ENCODE results near the gene XPNPEP1. TPM values are rescaled to one million over a fixed set of nuclear protein-coding genes. Genes with fewer than 3 reads are reported as not detected.

XPNPEP1 gene
- polyA plus RNA-seq, 1 donor from 2014 or later = 14.7 TPM

DNA sequence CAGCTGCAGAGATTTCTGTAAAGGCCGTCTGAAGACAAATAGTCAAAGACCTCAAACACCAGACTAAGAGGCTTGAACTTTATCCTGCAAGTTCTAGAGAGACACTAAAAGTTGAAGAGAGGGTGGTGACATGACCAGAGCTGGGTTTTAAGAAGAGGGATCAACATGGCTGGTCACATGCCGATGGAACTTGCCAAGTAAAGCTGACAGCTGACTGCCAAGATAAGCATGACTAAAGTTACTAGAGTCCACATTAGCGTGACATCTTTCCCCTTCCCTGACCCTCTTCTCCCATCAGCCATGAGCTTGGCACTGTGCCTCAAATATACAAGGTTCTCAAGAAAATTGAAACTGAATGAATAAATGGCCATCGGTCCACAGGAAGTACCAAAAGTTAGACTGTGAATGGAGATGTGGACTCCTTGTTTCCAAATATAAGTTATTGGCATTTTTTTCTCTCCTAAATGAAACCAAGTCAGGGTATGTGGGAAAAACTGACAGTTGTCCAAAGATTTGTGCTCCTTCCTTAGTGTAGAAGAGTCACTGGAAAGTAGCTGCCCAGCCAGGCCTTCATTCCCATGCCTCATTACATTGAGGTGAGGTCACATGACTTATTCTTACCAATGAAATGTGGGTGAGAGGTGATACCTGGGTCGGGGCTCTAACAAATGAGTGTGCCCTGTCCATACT is 24.5 kb downstream of the XPNPEP1 start:
- H3K4me1 Mint-ChIP-seq = peaks cover 5 to 18% (median 11%) of the 10 kb centered on the region in 3 donors
- peak overlapping the region in 1 of 3 donors; percentile 65 for H3K27ac Mint-ChIP-seq
- no peaks in the 10 kb centered on the region for H3K9me3 Mint-ChIP-seq
- H3K4me3 Mint-ChIP-seq = no peak overlapping the region
- H3K27me3 Mint-ChIP-seq = no peaks in the 10 kb centered on the region
- peaks cover 12% of the 10 kb centered on the region for H3K36me3 Mint-ChIP-seq

DNA sequence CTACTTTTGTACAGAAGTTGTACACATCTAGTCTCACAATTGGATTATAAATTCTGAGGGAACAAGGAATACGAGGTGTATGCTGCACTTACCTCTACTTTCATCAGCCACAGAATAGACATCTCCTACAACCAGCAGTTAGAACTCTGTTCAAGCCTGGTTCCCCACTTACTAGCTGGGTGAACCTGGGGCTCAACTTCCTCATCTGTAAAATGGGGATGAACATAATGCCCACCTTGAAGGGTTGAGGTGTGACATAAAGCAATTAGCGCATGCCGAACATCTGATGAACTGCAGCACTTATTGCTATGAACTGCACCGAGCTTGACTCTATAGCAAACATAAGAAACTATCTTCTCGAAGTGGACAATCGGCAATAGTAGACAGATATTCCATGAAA is 25.3 kb downstream of the XPNPEP1 start:
- Mint-ChIP-seq H3K36me3 (peaks cover 11% of the 10 kb centered on the region), H3K4me1 (peaks cover 5 to 11% (median 11%) of the 10 kb centered on the region in 3 donors), H3K27me3 (no peaks in the 10 kb centered on the region), H3K27ac (peak overlapping the region in 1 of 3 donors; percentile 45), H3K4me3 (no peak overlapping the region), H3K9me3 (no peaks in the 10 kb centered on the region)

- Mint-ChIP-seq H3K4me1 (peaks cover 3 to 5% (median 3%) of the 10 kb centered on the region in 3 donors), H3K27me3 (no peaks in the 10 kb centered on the region), H3K9me3 (no peaks in the 10 kb centered on the region), H3K4me3 (no peak overlapping the region), H3K36me3 (peaks cover 2% of the 10 kb centered on the region), H3K27ac (no peak overlapping the region)
Observed at GRCh38 chr10:109895848-109896247, 27.5 kb downstream of the XPNPEP1 start.

- Mint-ChIP-seq H3K27ac (no peak overlapping the region), H3K4me1 (peaks cover 0 to 5% (median 3%) of the 10 kb centered on the region in 3 donors), H3K9me3 (no peaks in the 10 kb centered on the region), H3K4me3 (no peak overlapping the region), H3K36me3 (no peaks in the 10 kb centered on the region), H3K27me3 (no peaks in the 10 kb centered on the region)
Observed at GRCh38 chr10:109895095-109895818, 28.1 kb downstream of the XPNPEP1 start.

GRCh38 chr10:109894516-109894915 is 28.8 kb downstream of the XPNPEP1 start:
- Mint-ChIP-seq H3K4me3 (no peak overlapping the region), H3K9me3 (no peaks in the 10 kb centered on the region), H3K4me1 (peaks cover 0 to 5% (median 3%) of the 10 kb centered on the region in 3 donors), H3K36me3 (peaks cover 2% of the 10 kb centered on the region), H3K27me3 (no peaks in the 10 kb centered on the region), H3K27ac (no peak overlapping the region)

DNA sequence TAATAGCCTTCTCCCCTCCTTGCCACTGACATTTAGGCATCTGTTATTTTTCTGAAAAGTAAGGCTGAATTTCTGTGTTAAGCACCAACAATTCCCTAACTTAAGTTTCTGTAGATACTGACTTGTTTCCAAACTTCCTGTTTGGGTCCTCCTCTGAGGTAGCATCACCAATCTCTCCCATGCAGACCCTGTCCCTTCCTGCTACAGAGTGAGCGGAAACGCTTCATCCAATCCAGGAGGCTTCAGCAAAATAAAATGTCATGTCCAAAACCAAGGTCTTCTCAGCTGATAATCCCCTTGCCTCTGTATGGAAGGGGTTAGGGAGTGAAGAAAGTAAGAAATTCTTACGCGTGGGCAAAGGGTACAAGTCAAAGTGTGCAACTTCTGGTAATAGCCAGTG is 29.9 kb downstream of the XPNPEP1 start:
- H3K36me3 Mint-ChIP-seq = peaks cover 2% of the 10 kb centered on the region
- no peaks in the 10 kb centered on the region for H3K27me3 Mint-ChIP-seq
- H3K4me1 Mint-ChIP-seq = peaks cover 0 to 5% (median 3%) of the 10 kb centered on the region in 3 donors
- H3K4me3 Mint-ChIP-seq = no peak overlapping the region
- H3K27ac Mint-ChIP-seq = peak overlapping the region in 1 of 3 donors; percentile 82
- H3K9me3 Mint-ChIP-seq = no peaks in the 10 kb centered on the region

GRCh38 chr10:109892931-109893330 is 30.4 kb downstream of the XPNPEP1 start:
- Mint-ChIP-seq H3K4me3 (no peak overlapping the region), H3K4me1 (peaks cover 0 to 5% (median 3%) of the 10 kb centered on the region in 3 donors), H3K27me3 (no peaks in the 10 kb centered on the region), H3K27ac (peak overlapping the region in 1 of 3 donors; percentile 82), H3K9me3 (no peaks in the 10 kb centered on the region), H3K36me3 (peaks cover 2% of the 10 kb centered on the region)

DNA sequence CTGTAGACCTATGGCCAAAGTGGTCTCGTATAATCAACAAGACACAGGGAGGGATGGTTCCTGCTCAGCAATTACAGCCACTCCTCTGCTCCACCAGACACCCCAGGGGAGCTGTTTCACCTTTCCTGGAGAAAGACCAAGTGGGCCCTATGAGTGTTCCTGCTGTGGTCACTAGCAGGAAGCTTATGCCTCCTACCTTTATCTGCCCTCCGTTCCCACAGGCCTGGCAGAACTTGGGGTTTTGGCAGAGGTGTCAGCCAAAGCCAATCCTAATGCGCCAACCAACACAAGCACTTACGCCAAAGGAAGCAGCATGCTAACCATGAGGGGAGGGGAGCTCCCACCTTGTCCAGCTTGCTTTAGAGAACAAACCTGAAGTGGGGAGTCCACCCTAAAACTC is 31.2 kb downstream of the XPNPEP1 start:
- H3K27ac Mint-ChIP-seq = no peak overlapping the region
- no peak overlapping the region for H3K4me3 Mint-ChIP-seq
- no peaks in the 10 kb centered on the region for H3K27me3 Mint-ChIP-seq
- H3K36me3 Mint-ChIP-seq = peaks cover 2% of the 10 kb centered on the region
- H3K9me3 Mint-ChIP-seq = no peaks in the 10 kb centered on the region
- peaks cover 0 to 5% (median 3%) of the 10 kb centered on the region in 3 donors for H3K4me1 Mint-ChIP-seq

GRCh38 chr10:109891105-109891504 is 32.2 kb downstream of the XPNPEP1 start:
- Mint-ChIP-seq H3K27ac (no peak overlapping the region), H3K9me3 (no peaks in the 10 kb centered on the region), H3K4me3 (no peak overlapping the region), H3K4me1 (peaks cover 0 to 3% (median 0%) of the 10 kb centered on the region in 3 donors), H3K36me3 (peaks cover 3% of the 10 kb centered on the region), H3K27me3 (no peaks in the 10 kb centered on the region)

DNA sequence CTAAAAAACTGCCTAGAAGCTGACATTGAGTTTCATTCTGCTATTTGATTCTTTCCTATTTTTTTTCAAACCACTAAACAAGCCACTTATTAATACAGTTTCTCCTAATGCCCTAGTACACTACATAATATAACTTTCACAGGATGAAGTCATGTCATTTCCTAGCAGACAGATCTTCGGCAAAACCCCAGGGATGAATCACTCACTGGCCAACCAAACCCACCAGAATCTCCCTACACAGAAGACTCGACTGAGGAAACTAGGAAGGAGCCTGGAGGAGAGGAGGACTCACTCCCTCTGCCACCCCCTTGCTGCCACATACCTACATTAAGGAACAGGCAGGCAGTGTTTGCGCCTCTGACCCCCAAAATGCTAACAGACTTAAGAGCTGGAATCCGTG is 33.4 kb downstream of the XPNPEP1 start:
- peak overlapping the region in 1 of 3 donors; percentile 88 for H3K27ac Mint-ChIP-seq
- H3K9me3 Mint-ChIP-seq = no peaks in the 10 kb centered on the region
- no peak overlapping the region for H3K4me3 Mint-ChIP-seq
- peaks cover 5% of the 10 kb centered on the region for H3K36me3 Mint-ChIP-seq
- peaks cover 0 to 1% (median 0%) of the 10 kb centered on the region in 3 donors for H3K4me1 Mint-ChIP-seq
- no peaks in the 10 kb centered on the region for H3K27me3 Mint-ChIP-seq

GRCh38 chr10:109887776-109888175 is 35.5 kb downstream of the XPNPEP1 start:
- no peaks in the 10 kb centered on the region for H3K27me3 Mint-ChIP-seq
- no peak overlapping the region for H3K4me3 Mint-ChIP-seq
- H3K4me1 Mint-ChIP-seq = peaks cover 0 to 4% (median 3%) of the 10 kb centered on the region in 3 donors
- H3K36me3 Mint-ChIP-seq = peaks cover 8% of the 10 kb centered on the region
- H3K27ac Mint-ChIP-seq = no peak overlapping the region
- no peaks in the 10 kb centered on the region for H3K9me3 Mint-ChIP-seq

DNA sequence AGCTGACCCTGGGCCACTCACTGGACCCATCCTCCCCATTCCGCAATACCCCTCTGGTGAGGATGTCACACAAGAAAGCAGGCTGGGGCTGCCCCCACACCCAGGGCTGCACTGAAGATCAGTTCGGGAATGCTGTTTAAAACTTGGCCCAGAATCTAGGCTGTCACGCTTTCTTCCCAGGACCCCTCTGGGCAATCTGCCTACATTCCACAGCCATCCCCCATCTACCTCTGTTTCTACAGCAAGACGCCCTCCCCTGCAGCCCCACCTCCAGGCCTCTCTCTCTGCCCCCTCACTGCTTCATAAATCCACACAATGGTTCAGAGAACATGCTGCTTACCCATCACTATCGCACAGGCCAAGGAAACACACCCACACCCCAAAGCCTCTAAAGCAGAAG is 36.1 kb downstream of the XPNPEP1 start:
- H3K27ac Mint-ChIP-seq = no peak overlapping the region
- H3K4me1 Mint-ChIP-seq = peaks cover 0 to 4% (median 3%) of the 10 kb centered on the region in 3 donors
- H3K9me3 Mint-ChIP-seq = no peaks in the 10 kb centered on the region
- peaks cover 8% of the 10 kb centered on the region for H3K36me3 Mint-ChIP-seq
- H3K4me3 Mint-ChIP-seq = no peak overlapping the region
- no peaks in the 10 kb centered on the region for H3K27me3 Mint-ChIP-seq

GRCh38 chr10:109886781-109887140 is 36.5 kb downstream of the XPNPEP1 start:
- Mint-ChIP-seq H3K27me3 (no peaks in the 10 kb centered on the region), H3K36me3 (peaks cover 8% of the 10 kb centered on the region), H3K9me3 (no peaks in the 10 kb centered on the region)

DNA sequence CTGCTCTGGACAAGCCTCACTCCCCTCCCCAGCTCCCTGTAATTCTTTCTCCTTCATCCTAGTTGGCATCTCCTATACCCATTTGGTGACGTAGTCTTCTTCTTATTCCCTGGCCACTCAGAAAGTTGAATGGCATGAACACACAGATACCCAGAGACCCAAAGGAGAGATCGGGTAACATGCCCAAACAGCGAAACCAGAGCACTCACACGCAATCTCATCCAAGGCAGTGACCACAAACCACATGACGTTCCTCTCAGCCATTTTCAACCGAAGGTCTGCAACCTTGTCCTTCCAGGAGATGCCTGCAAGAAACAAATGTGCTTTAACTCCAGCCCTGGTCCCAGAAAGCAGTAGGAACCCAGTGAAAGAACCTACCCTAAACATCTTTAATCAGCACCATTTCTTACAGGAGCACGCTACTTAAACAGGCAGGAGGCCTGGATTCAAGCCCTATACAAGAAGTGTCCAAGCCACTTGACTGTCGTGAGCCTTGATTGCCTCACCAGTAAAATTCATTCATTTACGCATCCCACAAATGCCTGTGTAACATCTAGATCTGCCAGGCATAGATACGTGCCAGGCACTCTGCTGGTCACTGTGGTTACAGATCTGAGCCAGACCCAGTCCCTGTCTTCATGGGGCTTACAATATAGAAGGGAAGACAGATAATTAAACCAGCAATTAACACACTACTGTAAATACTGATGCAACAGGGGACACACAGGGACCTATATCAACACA is 37.1 kb downstream of the XPNPEP1 start:
- H3K36me3 Mint-ChIP-seq = peaks cover 8% of the 10 kb centered on the region
- H3K27ac Mint-ChIP-seq = peak overlapping the region in 2 of 3 donors; percentile 11 to 50
- peaks cover 0 to 4% (median 3%) of the 10 kb centered on the region in 3 donors for H3K4me1 Mint-ChIP-seq
- H3K27me3 Mint-ChIP-seq = no peaks in the 10 kb centered on the region
- no peaks in the 10 kb centered on the region for H3K9me3 Mint-ChIP-seq
- H3K4me3 Mint-ChIP-seq = no peak overlapping the region

More at GRCh38 chr10:109886781-109887140, 36.5 kb downstream of the XPNPEP1 start:
- H3K4me3 Mint-ChIP-seq = no peak overlapping the region
- H3K27ac Mint-ChIP-seq = peak overlapping the region in 1 of 3 donors; percentile 11
- peaks cover 0 to 4% (median 3%) of the 10 kb centered on the region in 3 donors for H3K4me1 Mint-ChIP-seq
